Caki2 (cell line): ENCODE measurements around the gene ELOVL3. TPM values are rescaled to one million over a fixed set of nuclear protein-coding genes. Genes with fewer than 3 reads are reported as not detected.
"Not testable (repeated sequence)": the region's sequence is repeated elsewhere in the genome, so short reads cannot be mapped to it uniquely, and the experiment has no call there.

Experiments
- DNase-seq: peaks from one replicate; pipeline ENCODE4 v3.0.0-alpha.2; 2015; ENCODE audit warnings: low read depth
- in situ Hi-C: cut with HindIII; loops from 2 replicates; pipeline ENCODE4 v1.10.0; 2016; ENCODE audit warnings: low sequenced_read_pairs, low pct_unique_long_range_greater_than_20kb, mixed read lengths
- total RNA-seq: library from RNA; depleted of rRNA; stranded (reverse); fragments of >200 nt; shearing (Covaris generic); gene quantifications from 2 replicates; pipeline ENCODE4 v1.2.3, GENCODE V29; 2014; ENCODE audit warnings: low replicate concordance

The ELOVL3 gene
- total RNA-seq, 1 experiment from 2014 or later, result 0.78 TPM

GRCh38 chr10:102242118-102242485, 16.0 kb downstream of the ELOVL3 start:
- no peak for DNase-seq
- in situ Hi-C loops, result no loop called here

DNA sequence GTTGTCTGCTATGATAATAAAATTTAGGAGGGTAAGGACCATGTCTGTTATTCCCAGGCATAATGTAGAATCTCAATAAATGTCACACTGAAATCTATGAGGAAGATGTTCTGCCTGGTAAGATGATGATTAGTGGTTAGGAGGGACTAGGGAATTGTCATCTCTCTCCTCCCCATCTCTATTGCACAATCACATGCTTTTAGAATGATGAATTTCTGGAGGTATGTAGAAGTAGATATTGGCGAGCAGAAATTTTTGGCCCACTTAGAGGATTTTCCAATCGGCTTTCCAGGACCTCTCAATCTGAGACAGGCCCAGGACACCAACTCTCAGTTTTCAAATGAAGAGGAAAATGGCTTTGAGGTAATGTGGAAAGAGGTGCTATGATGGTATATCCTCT, 17.2 kb downstream of the ELOVL3 start:
- DNase-seq, result no peak
- in situ Hi-C loops, result no loop called here

GRCh38 chr10:102245082-102245931, 19.2 kb downstream of the ELOVL3 start, which contains the start of gene GBF1:
Gene GBF1 (plus strand): TSS chr10:102245532. CDS start chr10:102258939, 13,407 bp downstream.
- in situ Hi-C loops, result no loop called here
- peak; percentile 100 for DNase-seq

DNA sequence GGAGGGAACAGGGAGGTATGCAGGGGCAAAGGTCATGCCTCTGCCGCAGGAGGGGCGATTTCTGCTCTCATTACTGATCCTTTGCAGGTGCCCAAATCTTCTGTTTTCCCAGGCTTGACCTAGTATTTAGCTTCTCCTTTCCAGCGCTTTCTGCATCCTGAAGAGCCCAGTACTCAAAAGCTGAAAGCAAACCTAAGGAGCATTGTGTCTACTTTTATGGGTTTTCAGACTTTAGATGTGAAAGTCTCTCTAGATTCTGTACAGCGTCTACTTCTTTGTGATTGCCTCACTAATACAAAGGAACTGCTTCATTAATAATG, 19.8 kb downstream of the ELOVL3 start:
- in situ Hi-C loops, result no loop called here
- no peak for DNase-seq

DNA sequence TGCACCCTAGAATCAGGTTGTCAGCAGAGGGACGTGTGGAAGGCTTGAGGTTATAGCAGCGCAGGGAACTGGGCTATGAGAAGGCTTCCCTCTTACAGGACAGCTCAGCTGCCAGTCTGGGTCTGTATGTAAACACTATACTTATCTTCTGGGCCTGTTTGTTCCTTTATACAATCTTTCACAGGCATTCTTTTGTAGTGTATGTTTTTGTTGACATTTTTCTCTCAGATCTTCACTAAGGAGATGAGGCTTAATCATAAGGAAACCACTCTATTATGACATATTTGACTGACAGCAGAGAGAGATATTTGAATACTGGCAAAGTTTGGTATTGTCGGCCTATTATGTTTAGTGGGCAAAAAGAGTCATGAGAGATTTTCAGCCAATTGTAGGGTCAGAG, 20.2 kb downstream of the ELOVL3 start:
- no peak for DNase-seq
- in situ Hi-C loops, result no loop called here

DNA sequence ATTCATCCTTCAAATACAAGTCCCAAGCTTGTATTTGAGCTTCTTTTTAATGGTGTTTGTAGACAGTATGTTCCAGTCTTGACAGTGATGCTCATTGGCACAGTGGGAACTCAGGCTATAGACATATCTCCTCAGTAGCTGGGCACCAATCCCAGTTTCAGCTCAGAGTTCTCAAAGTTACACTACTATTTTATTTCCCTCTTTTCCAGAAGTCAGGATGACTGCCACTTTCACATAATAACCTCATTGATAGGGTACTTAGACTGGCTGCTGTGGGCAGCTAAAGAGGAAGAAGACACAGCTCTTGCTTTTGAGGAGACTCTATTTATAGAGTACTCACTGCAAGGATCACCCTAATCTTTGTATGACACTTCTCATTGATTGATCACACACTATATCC, 21.6 kb downstream of the ELOVL3 start:
- no peak for DNase-seq
- in situ Hi-C loops, result no loop called here

DNA sequence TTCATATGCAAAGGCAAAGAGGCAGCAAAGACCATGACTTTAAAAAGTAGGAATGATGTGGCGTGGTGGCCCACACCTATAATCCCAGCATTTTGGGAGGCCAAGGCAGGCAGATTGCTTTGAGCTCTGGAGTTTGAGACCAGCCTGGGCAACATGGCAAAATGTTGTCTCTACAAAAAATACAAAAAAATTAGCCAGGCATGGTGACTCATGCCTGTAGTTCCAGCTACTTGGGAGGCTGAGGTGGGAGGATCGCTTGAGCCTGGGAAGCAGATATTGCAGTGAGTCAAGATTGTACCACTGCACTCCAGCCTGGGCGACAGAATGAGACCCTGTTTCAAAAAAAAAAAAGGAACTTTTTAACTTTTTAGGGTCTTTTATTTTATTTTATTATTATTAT, 26.4 kb downstream of the ELOVL3 start:
- DNase-seq, in situ Hi-C loops: not testable (repeated sequence)

DNA sequence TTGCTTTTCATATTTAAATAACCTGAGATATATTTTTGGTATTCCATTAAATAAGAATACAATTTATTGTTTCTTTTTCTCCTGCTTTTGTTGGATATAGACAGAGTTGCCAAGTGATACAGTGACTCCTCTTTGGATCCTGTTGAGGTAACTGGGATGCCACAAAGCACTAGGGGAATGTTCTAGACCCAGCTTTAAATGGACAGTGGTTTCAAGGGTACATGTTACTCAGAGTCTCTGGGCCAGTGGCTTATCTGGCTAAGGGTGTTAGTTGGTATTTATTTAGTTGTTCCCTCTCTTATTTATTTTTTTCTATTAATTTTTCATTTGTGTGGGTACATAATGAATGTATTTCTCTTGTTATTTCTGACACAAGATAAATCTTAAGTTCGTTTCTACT, 28.3 kb downstream of the ELOVL3 start:
- no peak for DNase-seq
- in situ Hi-C loops, result no loop called here

DNA sequence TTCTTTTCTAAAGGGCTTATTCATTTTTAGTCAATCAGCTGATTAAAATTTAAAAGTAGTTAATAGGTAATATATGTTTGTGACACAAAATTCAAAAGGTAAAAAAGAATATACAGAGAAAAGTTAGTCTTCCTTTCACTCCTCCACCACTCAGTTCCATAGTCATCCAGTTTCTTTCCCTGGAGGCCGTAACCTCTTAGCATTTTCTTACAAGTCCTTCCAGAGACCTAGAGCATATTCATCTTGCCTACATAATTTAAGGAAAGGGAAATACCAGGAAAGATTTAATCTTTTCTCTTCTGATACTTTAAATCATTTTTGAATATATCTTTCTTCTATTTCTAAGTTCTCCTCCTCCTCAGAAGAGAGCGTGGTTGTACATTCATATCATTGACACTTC, 29.3 kb downstream of the ELOVL3 start:
- no peak for DNase-seq
- in situ Hi-C loops, result no loop called here

GRCh38 chr10:102261196-102261595, 35.1 kb downstream of the ELOVL3 start:
- in situ Hi-C loops, result no loop called here
- no peak for DNase-seq

DNA sequence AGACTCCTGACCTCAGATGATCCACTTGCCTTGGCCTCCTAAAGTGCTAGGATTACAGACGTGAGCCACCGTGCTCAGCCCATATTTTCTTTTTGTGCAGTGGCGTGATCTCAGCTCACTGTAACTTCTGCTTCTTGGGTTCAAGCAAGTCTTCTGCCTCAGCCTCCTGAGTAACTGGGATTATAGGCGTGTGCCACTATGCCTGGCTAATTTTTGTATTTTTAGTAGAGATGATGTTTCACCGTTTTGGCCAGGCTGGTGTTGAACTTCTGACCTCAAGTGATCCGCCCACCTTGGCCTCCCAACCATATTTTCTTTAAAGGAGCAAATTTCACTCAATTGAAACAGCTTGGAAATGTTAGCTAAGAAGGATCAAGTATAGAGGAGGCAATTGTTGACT, 35.7 kb downstream of the ELOVL3 start:
- in situ Hi-C loops, result no loop called here
- DNase-seq, result no peak

- in situ Hi-C loops, result no loop called here
- no peak for DNase-seq
These were observed 36.8 kb downstream of the ELOVL3 start for GRCh38 chr10:102262744-102263370.

GRCh38 chr10:102264371-102264770, 38.3 kb downstream of the ELOVL3 start:
- DNase-seq, result no peak
- in situ Hi-C loops, result no loop called here

GRCh38 chr10:102266670-102267069, 40.6 kb downstream of the ELOVL3 start:
- in situ Hi-C loops, result no loop called here
- no peak for DNase-seq

DNA sequence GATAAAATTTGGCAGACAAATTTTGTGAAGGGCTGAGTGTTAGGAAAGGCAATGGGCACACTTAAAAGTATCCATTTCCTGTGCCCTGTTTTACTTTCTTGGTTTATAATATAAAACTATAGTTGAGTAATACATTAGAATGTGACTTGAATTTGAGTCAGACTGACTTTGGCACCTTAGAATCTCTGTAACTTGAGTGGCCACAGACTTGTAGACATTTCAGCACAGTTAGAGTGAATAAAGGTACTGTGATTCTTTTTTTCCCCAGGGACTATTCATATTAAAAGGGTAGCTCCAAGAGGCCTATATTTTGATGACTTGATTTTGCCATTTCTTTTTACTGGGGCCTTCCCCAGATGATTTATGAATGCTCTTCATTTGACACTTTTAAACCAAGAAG, 41.6 kb downstream of the ELOVL3 start:
- in situ Hi-C loops, result no loop called here
- no peak for DNase-seq

GRCh38 chr10:102268375-102268888, 42.3 kb downstream of the ELOVL3 start:
- in situ Hi-C loops, result no loop called here
- DNase-seq, result peak; percentile 21

DNA sequence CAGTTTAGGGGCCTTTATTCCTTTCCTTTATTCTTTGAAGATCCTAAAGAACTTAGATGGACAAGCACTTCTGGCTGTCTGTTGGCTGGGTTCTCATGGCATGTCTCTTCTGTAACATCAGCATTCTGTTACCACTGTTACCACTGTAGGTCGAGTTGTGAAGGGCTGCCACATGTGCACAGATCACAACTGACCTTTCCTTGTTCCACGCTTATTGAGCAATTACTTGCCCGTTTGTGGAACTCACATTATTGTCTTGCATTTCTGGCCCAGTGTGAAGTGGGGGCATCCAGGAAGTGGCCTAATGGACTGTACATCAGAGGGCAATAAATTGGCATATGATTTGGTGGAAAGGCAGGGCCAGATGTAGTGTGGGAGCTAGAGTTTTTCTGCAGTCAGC, 42.9 kb downstream of the ELOVL3 start:
- DNase-seq, result no peak
- in situ Hi-C loops, result no loop called here

GRCh38 chr10:102274062-102274461, 48.0 kb downstream of the ELOVL3 start:
- no peak for DNase-seq
- in situ Hi-C loops, result no loop called here

GRCh38 chr10:102275343-102275742, 49.2 kb downstream of the ELOVL3 start:
- no peak for DNase-seq
- in situ Hi-C loops, result no loop called here

- in situ Hi-C loops, result no loop called here
- no peak for DNase-seq
These were observed 53.0 kb downstream of the ELOVL3 start for GRCh38 chr10:102279104-102279503.
